Neural progenitor cell (in vitro differentiated cells): Measurements from ENCODE around the gene TINAGL1.

Source experiments
- CTCF ChIP-seq: fragments of 200-600 bp; sonication (generic); IDR thresholded peaks from 2 replicates; pipeline ENCODE4 v1.5.1; 2017; ENCODE audit warnings: antibody characterized with exemption, mild to moderate bottlenecking
- EZH2 ChIP-seq: fragments of 200-600 bp; sonication (generic); IDR thresholded peaks from 2 replicates; pipeline ENCODE4 v1.6.1; 2017; ENCODE audit warnings: antibody characterized with exemption, mild to moderate bottlenecking, moderate library complexity
- EZH2phosphoT487 ChIP-seq: fragments of 200-600 bp; sonication (generic); IDR thresholded peaks from 2 replicates; pipeline ENCODE4 v1.6.1; 2017; ENCODE audit warnings: antibody characterized with exemption

- no peak for TF ChIP-seq CTCF
- no peak for TF ChIP-seq EZH2
- TF ChIP-seq EZH2phosphoT487 = no peak
Observed at GRCh38 chr1:31624309-31624708, 48.0 kb downstream of the TINAGL1 start.
